Erythroblast (primary cell): ENCODE results near the gene PITRM1.
"Not testable (repeated sequence)": the region's sequence is repeated elsewhere in the genome, so short reads cannot be mapped to it uniquely, and the experiment has no call there.

ENCODE experiments used
- GATA1 ChIP-seq: IDR thresholded peaks from 2 replicates; pipeline ENCODE4 v1.6.1; 2011; ENCODE audit warnings: low read depth, mild to moderate bottlenecking, control low read depth, low read length, moderate library complexity
- POLR2A ChIP-seq: IDR thresholded peaks from 2 replicates; pipeline ENCODE4 v1.6.1; 2011; ENCODE audit warnings: mild to moderate bottlenecking, low read length

- not testable (repeated sequence) for TF ChIP-seq POLR2A, GATA1
Measured at GRCh38 chr10:3221601-3222000, 49.0 kb upstream of the PITRM1 start.
